ENCODE results near the gene LDLRAD2. TPM values are rescaled to one million over a fixed set of nuclear protein-coding genes. Genes with fewer than 3 reads are reported as not detected.

Gene LDLRAD2
- total RNA-seq, 1 donor from 2014 or later: 0.38 TPM

GRCh38 chr1:21843208-21843607 is 31.1 kb downstream of the LDLRAD2 start:
- no peak overlapping the region for H3K27ac ChIP-seq
- peaks cover 99% of the 10 kb centered on the region for H3K36me3 ChIP-seq
- TF ChIP-seq CTCF (IDR thresholded peaks at IDR 0.05): no peak
- no peak for ATAC-seq
- no peak overlapping the region for H3K4me3 ChIP-seq
- peak; percentile 59 for DNase-seq
- H3K4me1 ChIP-seq: no peaks in the 10 kb centered on the region
- no peaks in the 10 kb centered on the region for H3K9me3 ChIP-seq
- intact Hi-C loops (cut with DNase I): no loop called here
- H3K27me3 ChIP-seq: no peaks in the 10 kb centered on the region

GRCh38 chr1:21843996-21844395 is 31.9 kb downstream of the LDLRAD2 start:
- TF ChIP-seq CTCF (IDR thresholded peaks at IDR 0.05): no peak
- Histone ChIP-seq H3K9me3 (no peaks in the 10 kb centered on the region), H3K27me3 (no peaks in the 10 kb centered on the region), H3K4me3 (no peak overlapping the region), H3K4me1 (no peaks in the 10 kb centered on the region), H3K36me3 (peaks cover 99% of the 10 kb centered on the region), H3K27ac (no peak overlapping the region)
- DNase-seq (peak; percentile 54), ATAC-seq (no peak)
- intact Hi-C loops (cut with DNase I): no loop called here

- DNase-seq (no peak), ATAC-seq (no peak)
- H3K27ac ChIP-seq: no peak overlapping the region
- intact Hi-C loops (cut with DNase I): no loop called here
- no peaks in the 10 kb centered on the region for H3K9me3 ChIP-seq
- H3K27me3 ChIP-seq: no peaks in the 10 kb centered on the region
- TF ChIP-seq CTCF (IDR thresholded peaks at IDR 0.05): no peak
- no peaks in the 10 kb centered on the region for H3K4me1 ChIP-seq
- H3K4me3 ChIP-seq: no peak overlapping the region
- H3K36me3 ChIP-seq: peaks cover 98% of the 10 kb centered on the region
Observed at GRCh38 chr1:21845646-21846641, 33.9 kb downstream of the LDLRAD2 start.

GRCh38 chr1:21847223-21848205 is 35.4 kb downstream of the LDLRAD2 start:
- Histone ChIP-seq H3K4me3 (no peak overlapping the region), H3K4me1 (no peaks in the 10 kb centered on the region), H3K27me3 (no peaks in the 10 kb centered on the region), H3K36me3 (peaks cover 98% of the 10 kb centered on the region), H3K27ac (no peak overlapping the region), H3K9me3 (no peaks in the 10 kb centered on the region)
- DNase-seq (no peak), ATAC-seq (no peak)
- intact Hi-C loops (cut with DNase I): no loop called here
- TF ChIP-seq CTCF (IDR thresholded peaks at IDR 0.05): no peak

GRCh38 chr1:21848524-21849174 is 36.6 kb downstream of the LDLRAD2 start:
- H3K27ac ChIP-seq: no peak overlapping the region
- no peaks in the 10 kb centered on the region for H3K9me3 ChIP-seq
- no peak for TF ChIP-seq CTCF (IDR thresholded peaks at IDR 0.05)
- intact Hi-C loops (cut with DNase I): no loop called here
- peaks cover 98% of the 10 kb centered on the region for H3K36me3 ChIP-seq
- peak; percentile 5 for ATAC-seq
- DNase-seq: peak; percentile 56
- no peaks in the 10 kb centered on the region for H3K27me3 ChIP-seq
- no peak overlapping the region for H3K4me3 ChIP-seq
- no peaks in the 10 kb centered on the region for H3K4me1 ChIP-seq

Data from upper lobe of right lung (tissue), 1 donor.